Neural cell (in vitro differentiated cells): ENCODE data around the gene TENT5C.

Experiments
- CTCF ChIP-seq: fragments of 450-650 bp; IDR thresholded peaks from 2 replicates; pipeline ENCODE4 v1.5.1; 2014; ENCODE audit warnings: antibody characterized with exemption, mild to moderate bottlenecking, moderate library complexity; ENCODE audit not compliant: poor library complexity, severe bottlenecking
- EP300 ChIP-seq: fragments of 450-650 bp; conservative IDR thresholded peaks from 2 replicates; pipeline ENCODE4 v1.6.1; 2014; ENCODE audit warnings: antibody characterized with exemption, mild to moderate bottlenecking, moderate library complexity; ENCODE audit not compliant: poor library complexity, severe bottlenecking
- EZH2 ChIP-seq: fragments of 200-600, 300-800 bp; shearing (Covaris generic), sonication (generic); IDR thresholded peaks from 2 replicates; pipeline ENCODE4 v1.6.1; 2014; ENCODE audit warnings: antibody characterized with exemption, low read length, borderline replicate concordance, mild to moderate bottlenecking; ENCODE audit not compliant: insufficient read depth, poor library complexity, severe bottlenecking
- POLR2AphosphoS5 ChIP-seq: IDR thresholded peaks from 2 replicates; pipeline ENCODE4 v1.6.1; 2012
- RAD21 ChIP-seq: fragments of 450-650 bp; conservative IDR thresholded peaks from 2 replicates; pipeline ENCODE4 v1.6.1; 2014; ENCODE audit warnings: antibody characterized with exemption, mild to moderate bottlenecking, moderate library complexity
- REST ChIP-seq: IDR thresholded peaks from 2 replicates; pipeline ENCODE4 v1.6.1; 2012; ENCODE audit warnings: borderline replicate concordance
- SMC3 ChIP-seq: fragments of 450-650 bp; conservative IDR thresholded peaks from 2 replicates; pipeline ENCODE4 v1.6.1; 2014; ENCODE audit warnings: antibody characterized with exemption, mild to moderate bottlenecking, moderate library complexity; ENCODE audit not compliant: poor library complexity
- TAF1 ChIP-seq: IDR thresholded peaks from 2 replicates; pipeline ENCODE4 v1.6.1; 2012; ENCODE audit warnings: low read depth

DNA sequence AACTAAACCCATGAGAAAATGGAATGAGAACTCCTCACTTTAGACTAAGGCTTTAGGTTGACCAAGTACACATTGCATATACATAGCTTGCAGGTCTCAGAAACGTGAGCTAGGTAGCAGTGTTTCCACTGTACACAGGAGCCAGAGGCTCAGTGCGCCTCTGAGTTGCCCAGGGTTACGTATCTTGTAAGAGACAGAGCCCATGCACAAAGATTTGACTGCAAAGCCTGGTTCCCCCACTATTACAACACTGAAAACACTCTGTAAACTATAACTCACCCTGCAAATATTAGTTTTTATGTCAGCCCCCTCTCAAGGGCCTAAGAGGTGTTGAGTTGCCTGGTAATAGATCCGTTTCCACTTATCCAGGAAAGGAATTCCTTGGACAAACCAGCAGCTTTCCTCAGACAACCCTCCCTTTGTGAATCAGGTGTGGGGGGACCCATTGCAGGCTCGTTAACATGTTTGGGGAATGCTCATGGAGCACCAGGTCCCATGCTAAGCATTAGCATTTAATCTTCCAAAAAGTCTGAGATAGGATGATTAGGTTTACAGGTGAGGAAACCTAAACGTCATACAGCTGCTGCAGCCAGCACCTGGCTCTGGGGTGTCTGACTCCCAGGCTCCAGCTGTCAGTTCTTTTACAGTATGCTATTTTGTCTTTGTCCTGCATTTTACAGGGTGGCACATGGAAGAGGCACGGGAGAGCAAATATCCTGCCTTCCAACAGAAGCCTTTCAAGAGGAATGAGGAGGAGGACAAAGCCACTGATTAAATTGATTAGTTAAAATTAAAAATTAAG, 25.7 kb downstream of the TENT5C start:
- TF ChIP-seq RAD21: no peak
- no peak for TF ChIP-seq CTCF
- no peak for TF ChIP-seq EP300
- no peak for TF ChIP-seq EZH2
- no peak for TF ChIP-seq POLR2AphosphoS5
- TF ChIP-seq REST: no peak
- no peak for TF ChIP-seq SMC3
- TF ChIP-seq TAF1: no peak
